HG02981 (cell line): ENCODE data around the gene ZNF683.

ENCODE experiments used
- ATAC-seq: cut with Tn5 transposase; IDR thresholded peaks from one replicate; pipeline ENCODE4 v1.9.1; 2021; ENCODE audit warnings: mild to moderate bottlenecking, moderate library complexity; ENCODE audit not compliant: unreplicated experiment

The ZNF683 gene

GRCh38 chr1:26359981-26360806 is 12.4 kb downstream of the ZNF683 start:
- ATAC-seq, result no peak

- no peak for ATAC-seq
These were observed 13.9 kb downstream of the ZNF683 start for GRCh38 chr1:26358411-26359384.

GRCh38 chr1:26357121-26357602 is 15.4 kb downstream of the ZNF683 start:
- ATAC-seq, result no peak

- ATAC-seq, result no peak
These were observed 16.4 kb downstream of the ZNF683 start for GRCh38 chr1:26356106-26356505.

GRCh38 chr1:26354972-26355371 is 17.6 kb downstream of the ZNF683 start:
- no peak for ATAC-seq

- no peak for ATAC-seq
These were observed 18.4 kb downstream of the ZNF683 start, which contains the start of gene CRYBG2 for GRCh38 chr1:26353976-26354820. TSS of gene CRYBG2 (minus strand) at chr1:26354130. CDS start at chr1:26346657, 7,473 bp downstream.

GRCh38 chr1:26353210-26353859 is 19.2 kb downstream of the ZNF683 start:
- ATAC-seq, result no peak

GRCh38 chr1:26352338-26352679 is 20.2 kb downstream of the ZNF683 start:
- no peak for ATAC-seq

GRCh38 chr1:26351590-26352337 is 20.8 kb downstream of the ZNF683 start:
- ATAC-seq, result no peak

GRCh38 chr1:26350701-26351589 is 21.6 kb downstream of the ZNF683 start:
- no peak for ATAC-seq

- ATAC-seq, result no peak
These were observed 22.2 kb downstream of the ZNF683 start for GRCh38 chr1:26350343-26350700.

- ATAC-seq, result no peak
These were observed 22.7 kb downstream of the ZNF683 start for GRCh38 chr1:26349877-26350244.

GRCh38 chr1:26349188-26349876 is 23.2 kb downstream of the ZNF683 start:
- no peak for ATAC-seq

- no peak for ATAC-seq
These were observed 26.1 kb downstream of the ZNF683 start for GRCh38 chr1:26346274-26347033.

- ATAC-seq, result no peak
These were observed 26.8 kb downstream of the ZNF683 start for GRCh38 chr1:26345718-26346117.

- no peak for ATAC-seq
These were observed 28.2 kb downstream of the ZNF683 start for GRCh38 chr1:26344147-26344920.
